Endodermal cell (in vitro differentiated cells): ENCODE measurements around the gene CNGA3. TPM values are rescaled to one million over a fixed set of nuclear protein-coding genes. Genes with fewer than 3 reads are reported as not detected.
"Not testable (repeated sequence)": the region's sequence is repeated elsewhere in the genome, so short reads cannot be mapped to it uniquely, and the experiment has no call there.

Experiments used
- DNase-seq: peaks from one replicate; pipeline ENCODE4 v3.0.0-alpha.2; 2017
- H3K27ac ChIP-seq: 2 replicates; pipeline ENCODE4 v1.5.1; 2013; ENCODE audit warnings: mild to moderate bottlenecking, low read depth, low read length, moderate library complexity
- H3K27me3 ChIP-seq: 2 replicates; pipeline ENCODE4 v1.6.1; 2013; ENCODE audit warnings: mild to moderate bottlenecking, low read length, moderate library complexity; ENCODE audit not compliant: insufficient read depth, control insufficient read depth, poor library complexity, severe bottlenecking
- H3K36me3 ChIP-seq: 2 replicates; pipeline ENCODE4 v1.7.0; 2013; ENCODE audit warnings: mild to moderate bottlenecking, low read length, moderate library complexity; ENCODE audit not compliant: control insufficient read depth, insufficient read depth
- H3K4me1 ChIP-seq: one replicate; pipeline ENCODE4 v1.7.0; 2013; ENCODE audit warnings: low read length; ENCODE audit not compliant: control insufficient read depth, insufficient read depth
- H3K4me3 ChIP-seq: 2 replicates; pipeline ENCODE4 v1.5.1; 2013; ENCODE audit warnings: mild to moderate bottlenecking, low read length, moderate library complexity
- H3K9ac ChIP-seq: 2 replicates; pipeline ENCODE4 v1.6.1; 2013; ENCODE audit warnings: mild to moderate bottlenecking, low read length, moderate library complexity; ENCODE audit not compliant: poor library complexity, severe bottlenecking; ENCODE audit errors: extremely low read depth
- H3K9me3 ChIP-seq: 2 replicates; pipeline ENCODE4 v1.6.1; 2013; ENCODE audit warnings: mild to moderate bottlenecking, low read length, moderate library complexity; ENCODE audit not compliant: control insufficient read depth
- H3K27ac Mint-ChIP-seq: 2 replicates; pipeline ENCODE4 v1.8.0; 2020; ENCODE audit warnings: mixed read lengths
- H3K27me3 Mint-ChIP-seq: 2 replicates; pipeline ENCODE4 v1.8.0; 2021; ENCODE audit warnings: mild to moderate bottlenecking, mixed read lengths; ENCODE audit not compliant: insufficient read depth
- H3K36me3 Mint-ChIP-seq: 2 replicates; pipeline ENCODE4 v1.8.0; 2020; ENCODE audit warnings: low read depth, mixed read lengths
- H3K4me1 Mint-ChIP-seq: 2 replicates; pipeline ENCODE4 v1.8.0; 2020; ENCODE audit warnings: mixed read lengths
- H3K4me3 Mint-ChIP-seq: 2 replicates; pipeline ENCODE4 v1.8.0; 2020; ENCODE audit warnings: mild to moderate bottlenecking, moderate library complexity, mixed read lengths
- H3K9me3 Mint-ChIP-seq: 2 replicates; pipeline ENCODE4 v1.8.0; 2020; ENCODE audit warnings: mild to moderate bottlenecking, mixed read lengths
- WGBS, 2 experiments: methylation state at CpG; one replicate each; pipeline versions ENCODE4 v1.1.5 to v1.1.7; 2013; ENCODE audit warnings: missing lambda C conversion rate in 2 of 2, mixed read lengths in 1 of 2; ENCODE audit not compliant: insufficient coverage in 1 of 2, insufficient read length in 1 of 2; 5-methylcytosine and 5-hydroxymethylcytosine counted together
- total RNA-seq, 2 donors: library from RNA; stranded (reverse); fragmentation: NEBNext Ultra II Directional in 1 of 2; extraction: Animal tissue kit (Norgen Biotek cat#: 25700) in 1 of 2; gene quantifications; 2 replicates in 1 of 2; 3 replicates in 1 of 2; pipeline ENCODE4 v1.2.1, GENCODE V29; 2021
- TF ChIP-seq, protein P1 (sequence below): fragments of 200-600 bp; sonication (generic); conservative IDR thresholded peaks from 2 replicates; pipeline ENCODE4 v1.5.0; 2021; ENCODE audit warnings: antibody characterized with exemption, mild to moderate bottlenecking

The CNGA3 gene
- total RNA-seq, 2 donors from 2014 or later, result 0.33 TPM; not detected in 1

- Histone ChIP-seq H3K9me3 (peaks cover 36% of the 10 kb centered on the region), H3K9ac (no peak overlapping the region), H3K27ac (no peak overlapping the region), H3K4me3 (peak overlapping the region; percentile 43), H3K4me1 (no peaks in the 10 kb centered on the region), H3K36me3 (no peaks in the 10 kb centered on the region), H3K27me3 (no peaks in the 10 kb centered on the region)
- TF ChIP-seq, protein P1, sequence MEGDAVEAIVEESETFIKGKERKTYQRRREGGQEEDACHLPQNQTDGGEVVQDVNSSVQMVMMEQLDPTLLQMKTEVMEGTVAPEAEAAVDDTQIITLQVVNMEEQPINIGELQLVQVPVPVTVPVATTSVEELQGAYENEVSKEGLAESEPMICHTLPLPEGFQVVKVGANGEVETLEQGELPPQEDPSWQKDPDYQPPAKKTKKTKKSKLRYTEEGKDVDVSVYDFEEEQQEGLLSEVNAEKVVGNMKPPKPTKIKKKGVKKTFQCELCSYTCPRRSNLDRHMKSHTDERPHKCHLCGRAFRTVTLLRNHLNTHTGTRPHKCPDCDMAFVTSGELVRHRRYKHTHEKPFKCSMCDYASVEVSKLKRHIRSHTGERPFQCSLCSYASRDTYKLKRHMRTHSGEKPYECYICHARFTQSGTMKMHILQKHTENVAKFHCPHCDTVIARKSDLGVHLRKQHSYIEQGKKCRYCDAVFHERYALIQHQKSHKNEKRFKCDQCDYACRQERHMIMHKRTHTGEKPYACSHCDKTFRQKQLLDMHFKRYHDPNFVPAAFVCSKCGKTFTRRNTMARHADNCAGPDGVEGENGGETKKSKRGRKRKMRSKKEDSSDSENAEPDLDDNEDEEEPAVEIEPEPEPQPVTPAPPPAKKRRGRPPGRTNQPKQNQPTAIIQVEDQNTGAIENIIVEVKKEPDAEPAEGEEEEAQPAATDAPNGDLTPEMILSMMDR, result peak; percentile 80
- peaks cover 14% of the 10 kb centered on the region for H3K36me3 Mint-ChIP-seq
- peaks cover 41% of the 10 kb centered on the region for H3K9me3 Mint-ChIP-seq
- 65 to 76% methylated on average over 4 to 5 of the region's 5 CpGs for WGBS, 2 experiments
- H3K4me3 Mint-ChIP-seq, result no peak overlapping the region
- no peaks in the 10 kb centered on the region for H3K27me3 Mint-ChIP-seq
- no peak overlapping the region for H3K27ac Mint-ChIP-seq
- no peaks in the 10 kb centered on the region for H3K4me1 Mint-ChIP-seq
- peak; percentile 72 for DNase-seq
Observed at GRCh38 chr2:98412751-98413458, 66.6 kb downstream of the CNGA3 start.

GRCh38 chr2:98414246-98414645 lies 68.0 kb downstream of the CNGA3 start:
- DNase-seq, result peak; percentile 62
- Histone ChIP-seq H3K4me3 (peak overlapping the region; percentile 43), H3K9me3 (peaks cover 36% of the 10 kb centered on the region)
- Mint-ChIP-seq H3K9me3 (peaks cover 41% of the 10 kb centered on the region), H3K36me3 (peaks cover 14% of the 10 kb centered on the region)
- H3K27me3 ChIP-seq, H3K4me1 Mint-ChIP-seq, H3K27me3 Mint-ChIP-seq, H3K27ac ChIP-seq, H3K36me3 ChIP-seq, H3K9ac ChIP-seq, H3K4me3 Mint-ChIP-seq, H3K4me1 ChIP-seq, H3K27ac Mint-ChIP-seq: not testable (repeated sequence)
- WGBS, 2 experiments, result 93 to 95% methylated on average over 5 to 7 of the region's 7 CpGs

- DNase-seq, H3K27ac ChIP-seq, H3K27me3 Mint-ChIP-seq, H3K9ac ChIP-seq, H3K4me3 Mint-ChIP-seq, H3K4me1 Mint-ChIP-seq, H3K4me3 ChIP-seq, H3K36me3 ChIP-seq, H3K27ac Mint-ChIP-seq, H3K4me1 ChIP-seq, H3K27me3 ChIP-seq: not testable (repeated sequence)
- peaks cover 14% of the 10 kb centered on the region for H3K36me3 Mint-ChIP-seq
- H3K9me3 ChIP-seq, result peaks cover 42% of the 10 kb centered on the region
- H3K9me3 Mint-ChIP-seq, result peaks cover 41% of the 10 kb centered on the region
- WGBS, 2 experiments, result 94 to 100% methylated on average over 8 to 9 of the region's 9 CpGs
Observed at GRCh38 chr2:98415719-98416248, 69.5 kb downstream of the CNGA3 start.

DNA sequence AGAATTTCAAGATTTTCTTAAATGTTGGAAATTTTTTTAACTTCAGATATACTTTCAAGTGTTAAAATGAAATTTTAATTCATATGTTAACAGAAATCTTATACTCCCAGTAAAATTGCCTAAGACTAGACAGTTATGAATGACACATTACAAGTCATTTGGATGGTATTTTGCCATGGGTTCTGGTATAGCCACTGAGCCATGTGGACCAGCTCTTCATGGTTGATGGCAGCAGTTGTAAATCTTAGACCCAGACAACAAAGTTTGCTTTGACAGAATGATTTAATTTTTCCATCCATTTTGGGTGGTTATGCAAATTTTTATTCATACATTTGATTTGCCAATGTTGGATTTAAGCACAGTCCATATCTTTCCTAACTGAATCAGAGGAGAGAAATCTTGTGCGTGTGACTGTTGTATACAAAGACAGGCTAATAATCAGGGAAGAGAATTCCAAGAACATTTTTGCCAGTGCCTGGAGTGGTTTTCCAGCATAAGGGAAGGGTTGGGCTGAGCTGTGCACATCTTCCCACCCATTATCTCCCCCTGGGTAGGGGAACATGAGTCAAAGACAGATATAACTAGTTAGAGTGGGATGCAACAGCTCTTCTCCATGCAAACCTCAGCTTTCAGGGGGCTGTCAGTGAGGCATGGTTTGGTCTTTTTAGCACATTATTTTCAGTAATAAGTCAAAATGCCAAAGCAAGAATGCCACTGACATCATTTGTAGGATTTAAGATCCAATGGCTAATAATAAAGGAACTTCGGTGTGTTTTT lies 70.3 kb downstream of the CNGA3 start:
- DNase-seq, result no peak
- no peak overlapping the region for H3K4me3 Mint-ChIP-seq
- no peaks in the 10 kb centered on the region for H3K4me1 Mint-ChIP-seq
- H3K27ac Mint-ChIP-seq, result no peak overlapping the region
- Histone ChIP-seq H3K9ac (no peak overlapping the region), H3K9me3 (peaks cover 50% of the 10 kb centered on the region), H3K27ac (no peak overlapping the region), H3K4me1 (no peaks in the 10 kb centered on the region), H3K27me3 (no peaks in the 10 kb centered on the region), H3K36me3 (no peaks in the 10 kb centered on the region), H3K4me3 (no peak overlapping the region)
- no peaks in the 10 kb centered on the region for H3K27me3 Mint-ChIP-seq
- H3K9me3 Mint-ChIP-seq, result peaks cover 48% of the 10 kb centered on the region
- peaks cover 14% of the 10 kb centered on the region for H3K36me3 Mint-ChIP-seq
- 94 to 100% methylated on average over 1 to 2 of the region's 2 CpGs for WGBS, 2 experiments
- TF ChIP-seq, protein P1, result no peak
